Uterus (tissue), 2 donors: ENCODE data around the gene HAVCR2.

Experiments
- CTCF ChIP-seq, 4 experiments: fragments of 200-600 bp in 2 of 4; fragments of 450-650 bp in 2 of 4; sonication (generic) in 2 of 4; IDR thresholded peaks; one replicate each; pipeline ENCODE4 v1.5.1; 2016 to 2019; ENCODE audit warnings: antibody characterized with exemption in 4 of 4, mild to moderate bottlenecking in 2 of 4, moderate library complexity in 1 of 4
- POLR2A ChIP-seq, 2 donors: fragments of 450-650 bp; IDR thresholded peaks; one replicate each; pipeline ENCODE4 v1.6.1; 2016; ENCODE audit warnings: antibody characterized with exemption in 2 of 2, mild to moderate bottlenecking in 1 of 2, moderate library complexity in 1 of 2

- TF ChIP-seq POLR2A (IDR thresholded peaks at IDR 0.05) (no peak), CTCF (IDR thresholded peaks at IDR 0.05) (no peak)
These were observed 41.8 kb downstream of the HAVCR2 start for GRCh38 chr5:157067005-157067404.
